ENCODE measurements around the gene ALDH1L1.

DNA sequence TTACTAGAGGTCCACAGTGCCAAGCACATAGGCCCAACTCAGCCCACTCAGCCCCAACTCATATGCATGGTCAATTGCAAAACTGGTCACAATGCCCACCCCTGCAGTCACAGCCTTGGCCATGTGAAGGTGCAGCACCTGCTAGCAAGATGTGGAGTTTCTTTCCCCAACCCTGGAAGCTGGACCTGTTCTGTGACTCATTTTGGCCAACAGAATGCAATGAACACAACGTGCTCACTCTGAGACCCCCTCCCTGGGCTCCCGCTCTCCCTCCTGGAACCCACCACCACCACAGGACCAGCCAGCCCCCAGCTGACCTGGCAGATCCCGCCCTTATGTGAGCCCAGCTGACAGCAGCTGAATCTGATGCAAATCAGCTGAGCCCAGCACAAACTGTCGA lies 34.4 kb downstream of the ALDH1L1 start:
- TF ChIP-seq, protein P1, sequence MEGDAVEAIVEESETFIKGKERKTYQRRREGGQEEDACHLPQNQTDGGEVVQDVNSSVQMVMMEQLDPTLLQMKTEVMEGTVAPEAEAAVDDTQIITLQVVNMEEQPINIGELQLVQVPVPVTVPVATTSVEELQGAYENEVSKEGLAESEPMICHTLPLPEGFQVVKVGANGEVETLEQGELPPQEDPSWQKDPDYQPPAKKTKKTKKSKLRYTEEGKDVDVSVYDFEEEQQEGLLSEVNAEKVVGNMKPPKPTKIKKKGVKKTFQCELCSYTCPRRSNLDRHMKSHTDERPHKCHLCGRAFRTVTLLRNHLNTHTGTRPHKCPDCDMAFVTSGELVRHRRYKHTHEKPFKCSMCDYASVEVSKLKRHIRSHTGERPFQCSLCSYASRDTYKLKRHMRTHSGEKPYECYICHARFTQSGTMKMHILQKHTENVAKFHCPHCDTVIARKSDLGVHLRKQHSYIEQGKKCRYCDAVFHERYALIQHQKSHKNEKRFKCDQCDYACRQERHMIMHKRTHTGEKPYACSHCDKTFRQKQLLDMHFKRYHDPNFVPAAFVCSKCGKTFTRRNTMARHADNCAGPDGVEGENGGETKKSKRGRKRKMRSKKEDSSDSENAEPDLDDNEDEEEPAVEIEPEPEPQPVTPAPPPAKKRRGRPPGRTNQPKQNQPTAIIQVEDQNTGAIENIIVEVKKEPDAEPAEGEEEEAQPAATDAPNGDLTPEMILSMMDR (IDR thresholded peaks at IDR 0.05; ENCODE audit: low read length) = no peak
- no peak for TF ChIP-seq EZH2phosphoT487 (IDR thresholded peaks at IDR 0.05; ENCODE audit: low read length)
